Measurements from ENCODE around the gene PRODH2.
"Not testable (repeated sequence)": the region's sequence is repeated elsewhere in the genome, so short reads cannot be mapped to it uniquely, and the experiment has no call there.

PRODH2 gene

GRCh38 chr19:35796645-35797542 is 15.8 kb downstream of the PRODH2 start:
- no peak for DNase-seq (ENCODE audit: low spot score)

- DNase-seq (ENCODE audit: low spot score), result not testable (repeated sequence)
Measured at GRCh38 chr19:35795564-35795963, 17.1 kb downstream of the PRODH2 start.

- DNase-seq (ENCODE audit: low spot score), result no peak
Measured at GRCh38 chr19:35793381-35794165, 19.1 kb downstream of the PRODH2 start.

GRCh38 chr19:35792888-35793287 is 19.8 kb downstream of the PRODH2 start:
- DNase-seq (ENCODE audit: low spot score), result no peak

- DNase-seq (ENCODE audit: low spot score), result no peak
Measured at GRCh38 chr19:35792312-35792711, 20.3 kb downstream of the PRODH2 start.

- DNase-seq (ENCODE audit: low spot score), result no peak
Measured at GRCh38 chr19:35791814-35792279, 20.8 kb downstream of the PRODH2 start.

- no peak for DNase-seq (ENCODE audit: low spot score)
Measured at GRCh38 chr19:35790981-35791813, 21.4 kb downstream of the PRODH2 start.

GRCh38 chr19:35789978-35790944 is 22.4 kb downstream of the PRODH2 start:
- DNase-seq (ENCODE audit: low spot score), result no peak

- no peak for DNase-seq (ENCODE audit: low spot score)
Measured at GRCh38 chr19:35789195-35789977, 23.3 kb downstream of the PRODH2 start.

- no peak for DNase-seq (ENCODE audit: low spot score)
Measured at GRCh38 chr19:35788205-35788960, 24.3 kb downstream of the PRODH2 start.

- no peak for DNase-seq (ENCODE audit: low spot score)
Measured at GRCh38 chr19:35787227-35787799, 25.3 kb downstream of the PRODH2 start.

GRCh38 chr19:35786299-35787160 is 26.1 kb downstream of the PRODH2 start:
- DNase-seq (ENCODE audit: low spot score), result no peak

- no peak for DNase-seq (ENCODE audit: low spot score)
Measured at GRCh38 chr19:35785339-35785627, 27.4 kb downstream of the PRODH2 start.

GRCh38 chr19:35784503-35785338 is 27.9 kb downstream of the PRODH2 start:
- no peak for DNase-seq (ENCODE audit: low spot score)

GRCh38 chr19:35783469-35784434 is 28.9 kb downstream of the PRODH2 start:
- DNase-seq (ENCODE audit: low spot score), result no peak

GRCh38 chr19:35782589-35782988 is 30.1 kb downstream of the PRODH2 start:
- no peak for DNase-seq (ENCODE audit: low spot score)
